ENCODE results near the gene TMEM108.

TMEM108 gene

DNA sequence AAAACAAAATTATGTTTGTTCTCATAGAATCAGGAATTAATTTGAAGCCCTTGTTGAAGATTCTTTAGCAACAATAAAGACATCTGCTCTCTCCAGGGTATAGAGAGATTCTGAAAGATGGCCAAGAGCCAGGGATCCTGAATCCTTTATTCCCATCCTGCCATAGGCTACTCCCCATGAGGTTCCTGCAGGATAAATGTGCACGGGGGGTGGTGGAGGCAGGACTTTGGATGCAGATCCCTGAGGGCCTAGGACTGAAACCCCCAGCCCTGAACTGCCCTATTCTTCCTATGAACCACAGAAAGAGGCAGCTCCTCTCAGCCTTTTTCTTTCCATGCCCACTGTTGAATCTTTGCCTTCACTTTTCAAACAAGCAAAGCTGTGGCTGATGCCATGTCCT is 17.1 kb downstream of the TMEM108 start:
- DNase-seq = no peak

DNA sequence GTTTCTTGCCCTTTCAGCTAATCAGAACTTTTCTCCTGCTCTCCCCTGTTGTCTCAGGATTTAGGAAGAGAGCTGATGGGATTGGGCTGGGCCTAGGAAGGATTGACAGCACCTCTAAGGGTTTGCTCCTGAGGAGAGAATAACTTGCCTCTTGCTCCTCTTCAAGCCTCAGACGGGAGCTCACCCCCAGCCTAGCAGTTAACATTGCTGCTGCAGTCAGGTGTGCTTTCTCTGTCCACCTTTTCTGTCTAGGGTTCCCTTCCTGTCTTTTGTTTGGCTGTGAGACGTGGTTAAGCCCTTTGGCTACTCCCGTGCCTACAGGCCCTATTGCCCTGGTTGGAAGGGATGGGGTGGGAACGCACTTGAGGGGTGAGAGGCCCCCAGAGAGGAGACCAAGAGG is 20.1 kb downstream of the TMEM108 start:
- no peak for DNase-seq

DNA sequence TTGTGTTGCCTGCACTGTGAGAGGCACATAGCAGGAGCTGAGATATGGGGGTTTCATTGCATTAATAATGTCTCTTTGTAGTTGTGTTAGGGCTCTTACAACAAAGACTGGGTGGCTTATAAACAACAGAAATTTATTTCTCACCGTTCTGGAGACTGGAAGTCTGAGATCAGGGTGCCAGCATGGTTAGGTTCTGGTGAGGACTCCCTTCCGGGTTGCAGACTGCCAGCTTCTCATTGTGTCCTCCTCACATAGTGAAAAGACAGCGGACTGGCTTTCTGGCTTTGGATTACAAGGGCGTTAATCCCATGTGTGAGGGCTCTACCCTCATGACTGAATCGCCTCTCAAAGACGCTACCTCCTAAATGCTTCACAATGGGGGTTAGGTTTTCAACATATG is 20.6 kb downstream of the TMEM108 start:
- DNase-seq = no peak

DNA sequence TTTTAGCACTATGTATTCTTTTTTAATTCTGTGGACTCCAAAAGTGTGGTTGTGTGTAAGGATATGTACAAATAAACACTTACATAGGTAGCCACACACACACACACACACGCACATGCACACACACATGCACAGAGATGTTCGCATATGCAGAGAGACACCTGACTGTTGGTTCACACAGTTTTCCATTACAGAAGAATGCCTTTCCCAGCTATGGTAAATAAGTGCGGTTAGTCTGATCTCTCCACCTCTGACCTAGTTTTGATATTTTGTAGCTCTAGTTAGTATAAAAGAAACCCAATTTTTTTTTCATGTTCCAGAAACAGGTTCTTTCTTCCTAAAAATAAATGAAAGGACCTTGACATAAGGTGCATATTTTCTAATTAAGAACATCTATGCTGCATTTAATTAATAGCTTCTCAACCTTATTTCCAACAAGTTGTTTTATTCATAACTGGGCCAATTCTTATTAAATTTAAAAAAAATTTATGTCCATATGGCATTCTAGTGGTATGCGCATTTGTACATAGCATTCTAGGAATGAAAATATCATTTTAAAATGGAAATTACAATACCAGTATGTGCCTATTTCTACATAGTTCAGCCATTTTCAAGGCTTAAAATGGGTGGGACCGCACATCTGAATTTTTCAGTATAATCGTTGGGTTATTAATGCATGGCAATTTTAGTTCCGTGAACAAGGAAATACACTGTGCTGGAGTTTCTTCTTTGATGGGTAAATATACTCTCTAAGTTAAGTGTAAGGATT is 27.2 kb downstream of the TMEM108 start:
- no peak for DNase-seq

DNA sequence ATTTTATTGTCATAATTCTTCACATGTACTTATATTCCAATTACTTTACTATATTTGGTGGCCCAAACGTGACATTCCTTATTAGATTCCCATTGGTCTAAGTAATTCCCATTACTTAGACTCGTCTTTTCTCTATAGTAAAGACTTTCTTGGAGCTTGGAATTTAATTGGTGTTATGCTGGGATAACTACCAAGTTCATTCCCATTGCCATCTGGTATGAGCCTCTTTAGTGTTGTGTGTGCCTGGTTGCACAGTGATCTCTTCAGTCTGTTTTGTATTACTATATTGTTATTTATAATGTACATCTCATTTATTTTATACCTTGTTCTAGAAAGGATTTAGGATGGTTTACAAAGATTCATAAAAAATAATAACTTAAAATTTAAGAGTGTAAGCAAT is 27.8 kb downstream of the TMEM108 start:
- no peak for DNase-seq

DNA sequence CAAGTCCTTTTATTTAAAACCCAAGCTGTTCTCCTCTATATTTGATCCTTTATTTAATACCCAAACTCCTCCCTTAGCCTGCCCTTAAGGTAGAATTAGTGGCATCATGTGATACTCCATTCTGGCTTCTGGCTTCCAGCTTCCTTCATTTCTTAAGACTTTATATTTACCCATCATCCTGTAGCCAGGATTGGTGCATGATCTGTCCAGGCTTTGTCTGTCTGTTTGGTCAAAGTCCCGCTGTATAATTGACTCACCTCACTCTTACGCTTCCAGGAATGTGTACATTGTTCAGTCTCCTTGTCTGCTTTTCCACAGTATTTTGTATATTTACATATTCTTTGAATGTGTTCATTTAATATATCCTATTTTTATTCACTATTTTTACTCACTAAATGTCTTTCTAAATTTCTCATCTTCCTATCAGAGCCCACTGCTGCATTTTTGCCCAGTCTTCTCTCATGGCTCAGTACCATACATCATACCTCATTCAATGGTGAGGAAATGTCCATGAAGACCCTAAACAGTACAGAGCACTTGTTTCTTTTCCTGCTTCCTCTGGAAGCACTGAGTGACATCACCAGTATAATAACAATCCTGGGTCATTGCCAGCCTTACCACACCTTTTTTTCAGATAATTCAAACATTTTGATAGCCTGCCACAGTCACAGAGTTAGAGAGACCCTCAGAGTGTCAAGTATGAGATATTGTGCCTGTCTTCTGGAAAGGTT is 31.5 kb downstream of the TMEM108 start:
- DNase-seq = no peak

DNA sequence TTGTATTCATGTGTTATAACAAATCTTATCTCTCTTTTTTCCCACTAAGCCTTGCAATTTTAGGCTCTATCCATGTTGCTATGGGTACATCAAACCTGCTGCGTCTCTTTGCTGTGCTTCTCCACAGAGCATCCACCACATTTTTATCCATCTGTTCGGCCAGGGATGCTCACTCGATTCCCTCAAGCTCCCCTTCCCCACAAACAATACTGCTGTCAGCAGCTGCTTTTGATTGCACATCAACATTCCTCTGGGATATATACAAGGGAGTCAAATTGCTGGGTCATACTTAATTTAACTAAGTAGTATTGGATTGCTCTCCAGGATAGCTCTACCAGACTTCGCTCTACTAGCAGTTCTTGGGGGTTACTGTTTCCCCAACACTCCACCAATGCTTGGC is 36.8 kb downstream of the TMEM108 start:
- no peak for DNase-seq

DNA sequence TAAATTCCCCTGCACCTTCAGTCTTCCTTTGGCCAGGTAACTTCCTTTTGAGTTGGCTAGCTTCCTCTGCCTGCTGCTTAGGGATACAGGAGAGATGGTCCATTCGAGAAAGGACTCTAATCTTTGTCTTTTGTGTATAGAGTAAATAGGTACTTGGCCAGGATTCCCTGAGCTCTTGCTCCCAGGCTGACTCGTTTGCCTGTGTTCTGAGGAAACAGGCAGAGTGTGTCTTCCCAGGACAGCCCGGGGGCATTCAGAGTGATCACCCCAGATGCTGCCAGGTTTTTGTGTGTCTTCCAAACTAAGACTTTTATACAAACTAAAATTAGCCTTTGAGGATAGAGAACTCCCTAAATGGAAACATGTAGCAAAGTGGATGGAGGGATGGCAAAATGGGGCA is 39.5 kb downstream of the TMEM108 start:
- DNase-seq = no peak

DNA sequence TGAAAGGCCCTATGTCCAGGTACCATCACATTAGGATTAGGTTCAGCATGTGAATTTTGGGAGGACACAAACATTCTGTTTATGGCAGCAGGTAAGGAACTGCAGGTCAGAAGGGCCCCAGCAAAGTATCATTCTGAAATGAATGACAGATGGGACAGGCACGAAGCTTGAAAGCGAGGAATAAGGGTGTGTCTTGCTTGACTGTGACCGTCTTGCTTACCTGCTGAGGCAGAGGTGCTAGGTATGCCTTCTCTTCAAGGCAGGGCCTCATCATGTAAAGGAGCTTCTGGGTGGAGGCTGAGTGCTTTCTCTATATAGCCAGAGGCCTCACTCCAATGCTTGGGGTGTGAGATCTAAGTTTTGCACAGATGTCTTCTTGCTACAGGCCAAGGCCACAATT is 41.4 kb downstream of the TMEM108 start:
- no peak for DNase-seq

DNA sequence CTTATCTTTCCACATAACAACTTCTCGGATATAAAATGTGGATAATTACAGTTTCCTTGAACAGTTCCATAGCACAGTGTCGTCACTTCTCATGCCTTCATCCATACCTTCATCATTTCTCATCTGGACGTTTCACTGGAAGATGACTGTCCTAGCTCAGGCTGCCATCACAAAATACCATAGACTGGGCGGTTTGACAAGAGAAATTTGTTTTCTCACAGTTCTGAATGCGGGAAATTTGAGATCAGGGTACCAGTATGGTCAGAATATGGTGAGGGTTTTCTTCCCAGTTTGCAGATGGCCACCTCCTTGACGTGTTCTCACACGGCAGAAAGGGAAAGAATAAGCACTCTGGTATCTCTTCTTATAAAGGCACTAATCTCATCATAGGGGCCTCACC is 42.8 kb downstream of the TMEM108 start:
- DNase-seq = no peak

DNA sequence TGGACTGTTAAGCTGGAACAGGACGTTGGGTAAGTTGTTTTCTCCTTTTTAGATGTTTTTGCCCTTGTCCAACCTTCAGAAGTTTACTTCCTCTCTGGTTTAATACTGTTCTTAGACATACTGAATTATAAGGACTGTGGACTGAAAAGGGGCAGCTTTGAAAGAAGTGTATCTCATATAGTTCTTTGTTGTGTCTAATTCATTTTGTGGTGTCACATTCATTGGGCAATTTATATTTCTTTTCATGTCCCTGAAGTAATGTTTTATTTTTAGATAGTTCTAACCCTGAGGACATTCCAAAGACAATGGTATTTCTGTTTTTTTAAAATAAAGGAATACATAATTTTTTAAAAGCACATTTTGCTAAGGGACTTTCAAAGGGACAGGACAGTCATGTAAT is 45.2 kb downstream of the TMEM108 start:
- no peak for DNase-seq

DNA sequence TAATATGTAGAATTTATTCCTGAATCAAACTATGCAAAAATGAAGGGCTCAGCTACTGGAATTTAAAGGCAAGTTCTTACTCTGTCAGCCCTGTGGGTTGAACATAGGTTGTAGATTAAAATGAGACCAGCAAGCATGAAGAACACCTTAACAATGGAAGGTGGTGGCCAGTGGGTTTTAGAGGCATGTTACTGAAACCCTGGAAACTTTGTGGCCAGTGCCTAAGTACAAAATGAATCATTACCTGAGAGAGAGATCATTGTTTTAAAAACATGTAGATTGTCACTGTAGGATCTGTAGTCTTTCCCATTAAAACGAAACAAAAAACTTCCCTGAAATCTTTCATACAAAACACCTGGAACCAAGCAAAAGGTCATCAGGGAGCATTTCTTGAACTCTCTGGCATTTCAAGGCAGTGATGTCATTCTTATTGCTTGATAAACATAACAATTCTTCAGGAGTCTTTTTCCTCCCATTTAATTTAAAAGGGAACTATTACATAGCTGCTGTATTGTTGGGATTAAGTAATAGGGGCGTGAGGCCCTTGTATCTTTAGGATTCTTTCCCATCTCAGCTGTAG is 51.8 kb downstream of the TMEM108 start:
- no peak for DNase-seq

DNA sequence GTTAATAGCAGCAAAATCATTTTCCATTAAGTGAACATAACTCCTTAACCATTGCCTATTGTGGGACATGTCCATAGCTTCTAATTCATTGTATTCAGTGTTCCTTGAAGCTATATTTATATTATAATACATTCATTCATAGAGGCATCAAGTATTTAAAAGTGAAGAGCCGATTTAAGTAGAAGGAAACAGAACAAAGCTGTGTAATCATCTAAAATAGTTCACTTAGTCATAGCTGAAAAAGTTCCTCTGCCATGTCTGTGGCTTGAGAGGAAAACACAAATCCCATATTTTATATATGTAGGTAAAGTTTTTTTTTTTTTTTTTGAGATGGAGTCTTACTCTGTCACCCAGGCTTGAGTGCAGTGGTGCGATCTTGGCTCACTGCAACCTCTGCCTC is 54.5 kb downstream of the TMEM108 start:
- DNase-seq = no peak

DNA sequence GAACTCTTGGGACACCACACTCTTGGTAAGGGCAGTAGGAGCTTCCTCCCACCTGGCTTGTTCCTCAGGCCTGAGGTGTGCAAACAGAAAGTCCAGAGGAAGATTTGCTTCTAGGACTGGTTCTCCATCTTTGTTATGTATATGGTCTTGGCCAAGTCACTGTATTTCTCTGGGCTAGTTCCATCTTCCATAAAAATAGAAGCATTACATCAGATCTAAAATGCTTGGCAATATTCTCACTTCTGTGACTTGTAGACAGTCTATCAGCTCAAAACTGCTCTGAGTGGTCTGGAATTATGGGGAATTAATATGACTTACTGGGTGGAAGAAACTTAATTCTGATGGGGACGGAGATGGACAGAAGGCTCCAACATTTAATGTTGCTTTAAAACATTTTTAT is 55.2 kb downstream of the TMEM108 start:
- no peak for DNase-seq

DNA sequence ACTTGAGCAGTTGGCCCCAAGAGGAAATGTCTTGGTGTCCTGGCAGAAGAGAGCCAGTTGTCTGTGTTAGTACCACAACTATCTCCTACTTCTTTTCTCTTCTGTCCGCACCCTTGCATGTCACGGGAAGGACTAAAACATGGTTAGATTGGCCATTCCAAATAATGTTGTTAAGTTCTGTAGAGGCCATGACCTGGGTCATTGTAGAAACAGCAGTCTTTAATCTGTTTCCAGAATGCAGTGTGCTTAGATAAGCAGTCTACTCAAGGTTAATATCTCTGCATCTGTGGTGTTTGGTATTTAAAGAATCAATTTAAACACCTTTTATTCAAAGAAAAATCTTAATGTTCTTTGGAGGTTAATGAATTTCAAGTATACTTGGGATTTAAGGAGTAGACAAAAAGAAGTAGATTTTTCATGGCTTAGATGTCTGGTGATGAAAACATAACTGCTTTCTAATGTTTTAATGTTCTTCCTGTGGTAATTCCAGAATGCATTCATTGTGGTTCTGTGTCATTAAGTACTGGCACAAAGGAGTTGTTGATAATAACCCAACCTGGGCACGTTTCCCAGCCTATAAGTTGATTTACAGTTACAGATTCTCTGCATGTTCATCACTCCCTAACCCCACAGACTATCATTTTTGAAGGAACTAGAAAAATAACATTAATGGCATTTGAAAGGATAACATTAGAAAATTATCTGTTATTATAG is 58.9 kb downstream of the TMEM108 start:
- DNase-seq = no peak

DNA sequence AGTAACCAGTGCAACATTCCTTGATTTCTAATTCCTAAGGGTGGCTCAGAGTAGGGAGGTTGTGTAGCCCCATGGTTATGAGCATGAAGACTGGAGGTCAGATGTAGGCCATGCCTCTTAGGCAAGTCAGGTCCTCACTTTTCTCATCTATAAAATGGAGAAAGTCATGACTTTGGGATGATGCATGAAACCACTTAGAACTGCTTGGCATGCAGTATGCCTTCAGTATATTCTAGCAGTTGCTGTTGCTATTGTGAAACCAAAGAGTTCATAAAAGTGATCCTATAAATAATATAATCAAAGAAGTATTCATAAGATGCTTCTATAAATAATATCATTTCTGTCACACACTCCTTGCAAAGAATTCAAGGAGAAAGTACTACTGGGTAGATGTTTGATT is 65.5 kb downstream of the TMEM108 start:
- no peak for DNase-seq

DNA sequence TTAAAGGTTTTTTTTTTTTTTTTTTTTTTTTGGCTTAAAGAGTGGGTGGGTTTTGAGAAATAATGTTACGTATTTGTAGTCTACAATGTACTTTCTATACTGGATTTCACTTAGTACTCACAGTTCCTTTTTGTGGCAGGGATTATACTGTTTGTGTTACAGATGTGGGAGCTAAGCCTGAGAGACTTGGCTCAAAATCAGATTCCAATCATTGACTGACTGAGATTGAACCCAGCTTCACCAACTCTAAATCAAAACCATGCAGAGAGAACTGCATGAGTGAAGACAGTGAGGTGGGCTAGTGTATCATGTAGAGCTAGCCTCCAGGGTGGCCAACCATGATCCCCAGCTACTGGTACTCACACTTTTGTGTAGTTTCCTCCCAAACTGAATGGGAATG is 68.0 kb downstream of the TMEM108 start:
- DNase-seq = no peak

DNA sequence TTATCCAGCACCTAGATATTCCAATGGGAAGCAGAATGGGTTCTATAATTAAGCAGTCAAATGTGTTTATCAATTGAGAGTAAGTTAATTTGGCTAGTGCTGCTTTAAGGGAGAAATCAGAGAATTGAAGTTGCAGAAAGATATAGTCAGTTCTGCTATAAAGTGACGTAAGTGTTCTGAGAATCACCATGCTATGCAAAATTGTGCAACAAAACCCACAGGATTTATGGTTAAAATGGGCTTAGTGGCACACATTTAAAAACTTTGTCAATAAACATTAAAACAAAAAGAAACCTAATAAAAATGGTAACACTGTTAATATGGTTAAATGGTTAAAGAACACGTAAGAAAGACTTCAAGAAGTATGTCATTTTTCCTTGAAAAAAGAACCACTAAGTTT is 74.5 kb downstream of the TMEM108 start:
- DNase-seq = no peak

DNA sequence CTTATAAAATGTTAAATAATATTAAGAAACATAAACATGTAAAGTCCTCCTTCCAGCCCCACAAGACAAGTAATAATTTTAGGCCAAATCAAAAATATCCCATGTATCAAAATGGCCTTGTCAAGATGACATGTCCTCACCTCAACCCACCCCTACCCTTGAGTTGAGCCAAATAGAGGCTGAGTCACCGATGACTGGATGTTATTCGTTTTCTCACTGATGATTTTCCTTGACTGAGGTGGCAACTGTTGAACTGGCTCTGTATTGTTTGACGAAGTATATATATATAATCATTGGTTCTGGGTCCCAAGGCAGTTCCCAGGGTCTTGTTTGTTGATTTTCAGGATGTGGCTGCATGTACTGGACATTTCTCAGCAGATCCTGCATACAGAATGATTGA is 75.3 kb downstream of the TMEM108 start:
- no peak for DNase-seq

DNA sequence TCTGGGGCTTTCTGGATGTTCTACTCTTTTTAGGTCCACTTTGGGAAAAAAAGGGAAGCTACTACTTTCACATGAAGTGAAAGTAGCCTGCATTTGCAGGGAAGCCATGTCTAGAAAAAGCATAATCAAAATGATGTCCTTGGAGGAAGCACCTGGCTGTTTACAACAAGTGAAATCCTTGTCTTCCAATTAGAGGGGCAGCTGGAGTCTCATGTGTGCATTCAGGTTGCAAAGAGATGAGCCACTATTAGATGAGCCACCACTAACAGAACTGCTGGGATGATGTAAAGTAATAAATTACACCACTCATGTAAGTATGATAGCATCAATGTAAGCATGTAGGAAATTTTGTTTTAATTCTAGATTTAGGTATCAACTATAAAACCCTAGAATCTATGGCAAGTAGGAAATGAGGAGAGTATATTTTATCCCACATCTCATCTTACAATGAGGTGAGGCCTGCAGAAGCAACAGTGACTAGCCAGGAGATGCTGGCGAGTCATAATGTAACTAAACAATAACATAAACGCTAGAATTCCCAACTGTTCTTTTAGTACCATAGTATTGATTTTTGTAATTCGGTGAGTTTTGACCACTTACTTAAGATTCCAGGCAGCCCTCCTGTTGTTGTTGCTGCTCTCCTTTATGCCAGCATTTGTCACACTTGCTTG is 75.9 kb downstream of the TMEM108 start:
- DNase-seq = no peak

DNA sequence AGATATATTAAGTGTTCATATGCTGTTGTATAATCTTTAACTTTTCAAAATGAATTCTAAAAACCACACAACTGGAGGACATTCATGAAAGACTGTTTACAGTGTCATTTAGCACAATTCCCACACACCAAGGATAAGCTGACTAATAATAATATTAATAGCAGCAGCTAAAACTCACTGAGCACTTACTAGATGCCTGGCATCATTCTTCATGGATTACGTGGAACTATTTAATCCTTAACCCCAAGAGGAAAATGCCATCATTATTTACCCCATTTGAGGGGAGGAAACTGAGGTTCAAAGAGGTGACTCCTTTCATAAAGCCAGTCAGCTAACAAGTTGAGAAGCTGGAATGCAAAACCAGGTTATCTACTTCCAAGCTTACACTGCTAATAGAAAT is 77.0 kb downstream of the TMEM108 start:
- DNase-seq = no peak

DNA sequence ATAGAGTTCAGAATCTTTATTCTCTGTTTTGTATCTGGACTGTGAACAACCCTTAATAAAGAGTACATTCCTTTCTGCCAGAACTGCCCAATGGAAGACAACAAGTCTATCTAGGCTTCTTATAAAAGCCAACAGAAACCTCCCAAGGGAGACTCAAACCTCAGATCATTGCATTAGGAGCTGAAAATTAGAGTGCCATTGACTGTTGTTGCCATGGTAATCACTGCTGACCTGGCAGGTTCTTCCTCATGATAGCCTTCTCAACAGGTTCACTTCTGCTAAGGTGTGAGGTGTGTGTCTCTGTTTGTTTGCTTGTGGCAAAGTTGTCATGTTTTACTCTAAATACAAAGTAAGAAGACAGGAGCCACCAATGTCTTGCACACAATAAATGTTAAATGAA is 79.2 kb downstream of the TMEM108 start:
- DNase-seq = no peak

DNA sequence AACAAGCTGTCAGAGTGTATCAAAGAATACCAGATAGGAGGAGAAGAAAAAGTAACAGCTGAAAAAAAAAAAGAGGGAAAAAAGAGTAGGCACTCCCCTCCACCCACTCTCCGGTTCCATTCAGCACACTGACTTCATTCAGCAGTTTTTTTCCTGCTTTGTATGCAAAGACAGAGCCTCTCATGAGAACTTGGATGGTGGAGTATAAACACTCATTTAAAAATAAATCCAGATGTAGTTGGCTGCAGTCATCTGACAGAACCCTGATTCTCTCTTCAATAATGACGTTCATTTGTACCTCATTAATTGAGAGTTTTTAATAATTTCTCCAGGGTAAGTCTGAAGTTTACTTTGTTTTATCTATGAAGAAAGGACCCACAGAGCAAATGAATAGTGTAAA is 81.0 kb downstream of the TMEM108 start:
- no peak for DNase-seq

All from NCI-H1048 (cell line).